ENCODE data around the gene KLK1. TPM values are rescaled to one million over a fixed set of nuclear protein-coding genes. Genes with fewer than 3 reads are reported as not detected.

The KLK1 gene
- total RNA-seq, 1 donor from 2014 or later: not detected

GRCh38 chr19:50820549-50821247 is 2.9 kb downstream of the KLK1 start:
- TF ChIP-seq, protein P1, sequence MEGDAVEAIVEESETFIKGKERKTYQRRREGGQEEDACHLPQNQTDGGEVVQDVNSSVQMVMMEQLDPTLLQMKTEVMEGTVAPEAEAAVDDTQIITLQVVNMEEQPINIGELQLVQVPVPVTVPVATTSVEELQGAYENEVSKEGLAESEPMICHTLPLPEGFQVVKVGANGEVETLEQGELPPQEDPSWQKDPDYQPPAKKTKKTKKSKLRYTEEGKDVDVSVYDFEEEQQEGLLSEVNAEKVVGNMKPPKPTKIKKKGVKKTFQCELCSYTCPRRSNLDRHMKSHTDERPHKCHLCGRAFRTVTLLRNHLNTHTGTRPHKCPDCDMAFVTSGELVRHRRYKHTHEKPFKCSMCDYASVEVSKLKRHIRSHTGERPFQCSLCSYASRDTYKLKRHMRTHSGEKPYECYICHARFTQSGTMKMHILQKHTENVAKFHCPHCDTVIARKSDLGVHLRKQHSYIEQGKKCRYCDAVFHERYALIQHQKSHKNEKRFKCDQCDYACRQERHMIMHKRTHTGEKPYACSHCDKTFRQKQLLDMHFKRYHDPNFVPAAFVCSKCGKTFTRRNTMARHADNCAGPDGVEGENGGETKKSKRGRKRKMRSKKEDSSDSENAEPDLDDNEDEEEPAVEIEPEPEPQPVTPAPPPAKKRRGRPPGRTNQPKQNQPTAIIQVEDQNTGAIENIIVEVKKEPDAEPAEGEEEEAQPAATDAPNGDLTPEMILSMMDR (IDR thresholded peaks at IDR 0.05): no peak
- no peak for TF ChIP-seq POLR2A (IDR thresholded peaks at IDR 0.05)
- TF ChIP-seq POLR2AphosphoS5 (IDR thresholded peaks at IDR 0.05; ENCODE audit: insufficient read depth in 1 of 2, low read depth in 1 of 2): no peak
- Histone ChIP-seq H3K27me3 (no peaks in the 10 kb centered on the region), H3K27ac (no peak overlapping the region), H3K36me3 (no peaks in the 10 kb centered on the region), H3K4me3 (no peak overlapping the region), H3K4me1 (peaks cover 18% of the 10 kb centered on the region), H3K9me3 (no peaks in the 10 kb centered on the region)
- intact Hi-C loops (cut with DNase I): no loop called here
- no peak for DNase-seq (ENCODE audit: extremely low spot score in 2 of 2)

DNA sequence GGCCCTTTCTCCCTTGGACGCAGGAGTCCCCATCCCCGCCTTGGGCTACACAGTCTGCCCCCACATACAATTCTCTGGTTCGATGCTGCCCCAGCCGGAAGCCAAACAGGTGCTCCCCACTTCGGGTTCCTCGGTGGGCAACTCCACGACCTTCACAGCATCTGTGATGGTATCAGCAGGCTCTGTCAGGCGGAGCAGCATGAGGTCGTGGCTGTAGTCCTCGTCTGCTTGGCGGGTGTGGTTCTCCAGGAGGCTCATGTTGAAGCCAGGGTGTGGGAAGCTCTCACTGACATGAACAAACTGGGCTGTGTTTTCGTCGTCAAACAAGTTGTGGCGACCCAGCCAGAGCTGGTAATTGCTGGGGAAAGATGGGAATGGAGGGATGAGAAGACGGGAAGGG is 3.5 kb downstream of the KLK1 start:
- Histone ChIP-seq H3K27me3 (no peaks in the 10 kb centered on the region), H3K36me3 (no peaks in the 10 kb centered on the region), H3K4me1 (peaks cover 18% of the 10 kb centered on the region), H3K27ac (no peak overlapping the region), H3K9me3 (no peaks in the 10 kb centered on the region), H3K4me3 (no peak overlapping the region)
- no peak for TF ChIP-seq POLR2AphosphoS5 (IDR thresholded peaks at IDR 0.05; ENCODE audit: insufficient read depth in 1 of 2, low read depth in 1 of 2)
- no peak for TF ChIP-seq POLR2A (IDR thresholded peaks at IDR 0.05)
- intact Hi-C loops (cut with DNase I): no loop called here
- DNase-seq (ENCODE audit: extremely low spot score in 2 of 2): no peak

GRCh38 chr19:50819636-50820035 is 4.0 kb downstream of the KLK1 start:
- H3K27me3 ChIP-seq: no peaks in the 10 kb centered on the region
- no peaks in the 10 kb centered on the region for H3K9me3 ChIP-seq
- TF ChIP-seq POLR2AphosphoS5 (IDR thresholded peaks at IDR 0.05; ENCODE audit: insufficient read depth in 1 of 2, low read depth in 1 of 2): no peak
- TF ChIP-seq, protein P1 (IDR thresholded peaks at IDR 0.05): no peak
- no peak for TF ChIP-seq POLR2A (IDR thresholded peaks at IDR 0.05)
- no peak overlapping the region for H3K4me3 ChIP-seq
- no peaks in the 10 kb centered on the region for H3K36me3 ChIP-seq
- intact Hi-C loops (cut with DNase I): no loop called here
- H3K27ac ChIP-seq: no peak overlapping the region
- H3K4me1 ChIP-seq: peaks cover 18% of the 10 kb centered on the region
- no peak for DNase-seq (ENCODE audit: extremely low spot score in 2 of 2)

- Histone ChIP-seq H3K4me1 (peaks cover 18% of the 10 kb centered on the region), H3K4me3 (no peak overlapping the region), H3K27ac (no peak overlapping the region), H3K9me3 (no peaks in the 10 kb centered on the region), H3K27me3 (no peaks in the 10 kb centered on the region), H3K36me3 (no peaks in the 10 kb centered on the region)
- DNase-seq (ENCODE audit: extremely low spot score in 2 of 2): no peak
- TF ChIP-seq POLR2AphosphoS5 (IDR thresholded peaks at IDR 0.05; ENCODE audit: insufficient read depth in 1 of 2, low read depth in 1 of 2) (no peak), POLR2A (IDR thresholded peaks at IDR 0.05) (no peak)
- TF ChIP-seq, protein P1 (IDR thresholded peaks at IDR 0.05): no peak
- intact Hi-C loops (cut with DNase I): no loop called here
These were observed 4.6 kb downstream of the KLK1 start for GRCh38 chr19:50818859-50819472.

DNA sequence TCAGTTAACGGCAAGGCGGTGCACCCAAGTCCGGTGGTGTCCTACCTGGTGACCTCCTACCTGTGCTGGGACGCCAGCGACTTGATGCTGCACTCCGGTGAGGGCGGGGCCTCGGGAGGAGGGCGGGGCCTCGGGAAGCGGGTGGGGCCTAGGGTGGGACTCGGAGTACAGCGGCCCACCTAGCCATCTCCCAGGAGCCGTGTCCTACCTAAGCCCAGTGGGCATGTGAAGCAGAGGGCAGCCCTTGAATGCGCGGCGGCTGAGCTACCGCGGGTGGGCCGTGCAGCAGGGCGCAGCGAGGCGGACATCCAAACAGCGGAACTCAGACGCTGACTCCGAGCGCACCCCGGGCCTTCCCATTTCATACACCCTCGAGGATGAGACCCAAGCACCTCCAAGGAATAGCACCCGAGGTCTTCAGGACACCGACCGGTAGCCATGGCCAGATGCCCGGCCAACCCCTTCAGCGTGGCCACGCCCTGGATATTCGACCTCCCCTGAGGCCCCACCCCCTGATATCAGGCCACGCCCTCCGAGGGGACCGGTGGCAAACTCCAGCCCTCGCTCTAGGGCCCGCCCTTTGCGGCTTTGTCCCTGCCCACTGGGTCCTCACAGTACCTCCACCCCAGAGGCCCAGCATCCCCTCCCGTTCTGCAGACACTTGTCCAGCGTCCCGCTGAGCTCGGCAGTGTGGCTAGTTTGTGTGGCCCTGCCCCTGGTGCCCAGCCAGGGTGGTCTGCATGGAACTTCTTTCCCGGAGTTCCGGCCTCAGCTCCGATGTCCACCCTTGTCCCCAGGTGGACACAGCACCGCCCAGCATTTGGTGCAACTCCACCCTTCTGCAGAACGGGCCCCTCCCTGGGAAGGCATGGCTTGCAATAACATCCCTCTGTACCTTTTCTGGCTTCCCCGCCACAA is 5.4 kb downstream of the KLK1 start:
- Histone ChIP-seq H3K27me3 (no peaks in the 10 kb centered on the region), H3K27ac (no peak overlapping the region), H3K4me3 (peak overlapping the region in 1 of 2 donors; percentile 24), H3K4me1 (peaks cover 18% of the 10 kb centered on the region), H3K9me3 (no peaks in the 10 kb centered on the region), H3K36me3 (no peaks in the 10 kb centered on the region)
- intact Hi-C loops (cut with DNase I): no loop called here
- DNase-seq (ENCODE audit: extremely low spot score in 2 of 2): no peak
- TF ChIP-seq, protein P1 (IDR thresholded peaks at IDR 0.05): no peak
- no peak for TF ChIP-seq POLR2A (IDR thresholded peaks at IDR 0.05)
- TF ChIP-seq POLR2AphosphoS5 (IDR thresholded peaks at IDR 0.05; ENCODE audit: insufficient read depth in 1 of 2, low read depth in 1 of 2): no peak
